ENCODE data around the gene DLX2. TPM values are rescaled to one million over a fixed set of nuclear protein-coding genes. Genes with fewer than 3 reads are reported as not detected.

DLX2 gene
- total RNA-seq, 1 donor from 2014 or later = not detected

- DNase-seq (ENCODE audit: low read depth, low spot score) = no peak
Measured at GRCh38 chr2:172107690-172108586, 5.2 kb upstream of the DLX2 start.

DNA sequence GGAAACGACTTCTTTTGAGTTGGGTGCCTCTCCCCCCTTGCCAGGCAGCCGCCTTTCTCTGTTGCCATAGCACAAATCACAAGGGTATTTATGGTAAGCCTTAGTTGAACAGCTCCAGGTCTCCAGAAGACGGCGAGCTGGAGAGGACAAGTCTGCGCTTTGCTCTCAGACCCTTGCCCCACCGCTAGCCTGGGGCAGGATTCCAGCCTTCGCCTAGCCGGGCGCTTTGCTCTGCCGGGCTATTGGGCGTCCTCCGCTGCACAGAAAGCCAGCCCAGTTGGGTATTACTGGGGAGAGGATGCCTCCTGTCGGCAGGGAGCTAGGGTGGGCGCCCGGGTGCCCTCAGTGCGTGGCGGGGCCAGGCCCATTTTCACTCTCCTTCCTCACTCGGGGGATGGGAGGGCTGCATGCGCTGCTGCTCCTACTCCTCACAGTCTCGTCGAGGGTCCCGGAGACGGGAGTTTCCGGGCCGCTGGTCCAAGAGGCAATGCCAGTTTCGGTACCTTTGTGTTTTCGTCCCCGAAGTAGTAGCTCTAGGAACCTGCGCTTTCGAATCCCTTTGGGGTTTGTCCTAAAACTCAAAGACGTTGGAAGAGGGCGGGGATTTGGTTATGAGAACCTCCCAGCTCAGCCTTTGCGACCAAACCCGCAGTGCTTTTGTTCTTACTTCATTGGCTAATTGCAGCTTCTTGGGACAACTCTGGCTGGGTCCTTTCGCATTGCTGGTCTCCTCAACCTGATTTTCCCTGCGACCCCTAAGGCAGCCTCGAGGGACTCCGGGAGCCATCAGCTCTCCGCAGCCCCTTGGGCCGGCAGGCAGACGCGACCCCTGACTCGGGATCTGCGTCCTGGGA lies 3.6 kb upstream of the DLX2 start:
- no peak for DNase-seq (ENCODE audit: low read depth, low spot score)

GRCh38 chr2:172105471-172106107 lies 2.9 kb upstream of the DLX2 start:
- DNase-seq (ENCODE audit: low read depth, low spot score) = no peak

- DNase-seq (ENCODE audit: low read depth, low spot score) = peak; percentile 64
Measured at GRCh38 chr2:172103471-172104272, 972 bp upstream of the DLX2 start.

DNA sequence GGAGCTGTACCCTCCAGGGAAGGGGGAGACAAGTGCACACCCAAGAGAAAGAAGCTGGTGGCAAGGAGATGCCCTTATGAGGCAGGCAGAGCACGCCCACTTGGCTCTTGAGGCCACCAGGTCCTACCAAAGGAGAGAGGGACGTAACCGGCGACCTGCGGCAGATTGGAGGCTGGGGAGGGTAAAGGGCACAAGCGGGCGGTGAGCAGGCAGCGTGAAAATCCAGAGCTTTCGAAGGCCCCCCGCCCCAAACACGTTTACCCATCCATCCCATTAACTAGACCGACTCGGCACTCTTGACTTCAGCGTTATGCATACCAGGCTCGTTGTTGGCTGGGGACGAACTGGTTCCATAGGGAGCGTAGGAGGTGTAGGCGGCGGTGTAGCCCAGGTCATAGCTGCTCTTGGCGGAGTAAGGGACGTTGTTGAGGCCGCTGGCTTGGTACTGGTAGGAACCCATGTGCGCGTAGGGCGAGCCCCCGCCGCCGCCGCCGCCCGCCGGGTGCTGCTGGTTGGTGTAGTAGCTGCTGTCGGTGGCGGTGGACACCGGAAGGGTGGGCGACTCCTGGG lies 794 bp downstream of the DLX2 start:
- no peak for DNase-seq (ENCODE audit: low read depth, low spot score)

GRCh38 chr2:172100935-172101820 lies 1.5 kb downstream of the DLX2 start:
- DNase-seq (ENCODE audit: low read depth, low spot score) = no peak

DNA sequence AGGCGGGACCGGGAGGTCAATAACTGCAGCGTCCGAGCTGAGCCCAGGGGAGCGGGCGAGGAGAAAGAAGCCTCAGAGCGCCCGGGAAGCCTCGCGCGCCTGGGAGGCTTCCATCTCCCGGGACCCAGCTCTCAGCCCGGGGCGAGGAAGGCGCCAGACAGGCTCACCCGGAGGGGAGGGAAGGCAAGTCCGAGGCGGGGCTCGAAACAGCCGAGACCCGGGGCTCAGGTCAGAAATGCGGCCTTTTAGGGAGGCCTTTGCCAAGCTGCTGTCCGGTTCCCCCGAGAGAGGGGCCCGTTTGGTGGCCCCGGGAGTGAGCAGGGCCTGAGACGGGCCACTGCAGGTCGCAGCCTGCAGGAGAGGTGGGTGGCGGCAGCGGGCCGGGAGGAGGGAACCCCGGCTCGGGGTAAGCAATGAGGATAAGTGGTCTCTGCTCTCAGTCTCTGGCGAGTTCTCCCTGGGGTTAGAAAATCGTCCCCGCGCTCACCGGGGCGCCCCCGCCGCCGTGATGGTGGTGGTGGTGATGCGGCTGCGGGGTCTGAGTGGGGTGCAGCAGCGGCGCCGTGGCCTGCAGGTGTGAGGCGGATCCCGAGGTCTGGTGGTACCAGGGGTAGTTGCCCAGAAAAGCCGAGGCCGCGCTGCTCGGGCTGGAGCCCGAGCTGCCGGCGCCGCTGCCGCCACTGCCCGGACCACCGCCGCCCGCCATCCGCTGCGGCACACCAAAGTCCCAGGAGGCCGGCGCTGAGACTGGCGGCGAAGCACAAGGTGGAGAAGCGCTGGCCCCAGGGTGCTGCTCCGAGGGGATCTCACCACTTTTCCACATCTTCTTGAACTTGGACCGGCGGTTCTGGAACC lies 2.4 kb downstream of the DLX2 start:
- DNase-seq (ENCODE audit: low read depth, low spot score) = no peak

DNA sequence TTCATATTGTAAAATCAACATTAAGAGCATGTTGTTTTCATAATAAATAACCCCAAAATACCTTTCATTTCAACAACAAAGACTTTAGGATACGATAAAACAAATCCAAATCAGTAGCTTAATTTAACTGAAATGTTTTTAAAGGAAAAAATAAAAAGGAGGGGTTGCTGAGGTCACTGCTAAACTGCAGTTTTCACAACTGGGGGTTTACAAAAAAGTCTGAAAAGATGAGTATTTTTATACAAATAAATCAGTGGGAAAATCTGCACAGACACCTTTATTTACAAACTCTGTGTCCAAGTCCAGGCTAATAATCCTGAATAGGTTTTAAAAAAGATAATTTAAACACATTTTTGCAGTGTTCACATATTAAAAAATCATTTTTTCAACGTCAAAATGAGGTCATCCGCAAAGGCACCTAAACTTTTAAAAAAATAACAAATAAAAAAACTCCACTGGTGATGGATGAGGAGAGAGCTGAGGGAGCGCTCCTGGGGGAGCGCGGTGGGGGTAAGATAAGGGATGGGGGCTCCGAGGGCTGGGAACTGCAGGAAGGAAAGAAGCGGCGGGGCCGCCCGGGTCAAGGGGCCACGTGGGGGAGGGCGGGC lies 3.1 kb downstream of the DLX2 start:
- DNase-seq (ENCODE audit: low read depth, low spot score) = no peak

DNA sequence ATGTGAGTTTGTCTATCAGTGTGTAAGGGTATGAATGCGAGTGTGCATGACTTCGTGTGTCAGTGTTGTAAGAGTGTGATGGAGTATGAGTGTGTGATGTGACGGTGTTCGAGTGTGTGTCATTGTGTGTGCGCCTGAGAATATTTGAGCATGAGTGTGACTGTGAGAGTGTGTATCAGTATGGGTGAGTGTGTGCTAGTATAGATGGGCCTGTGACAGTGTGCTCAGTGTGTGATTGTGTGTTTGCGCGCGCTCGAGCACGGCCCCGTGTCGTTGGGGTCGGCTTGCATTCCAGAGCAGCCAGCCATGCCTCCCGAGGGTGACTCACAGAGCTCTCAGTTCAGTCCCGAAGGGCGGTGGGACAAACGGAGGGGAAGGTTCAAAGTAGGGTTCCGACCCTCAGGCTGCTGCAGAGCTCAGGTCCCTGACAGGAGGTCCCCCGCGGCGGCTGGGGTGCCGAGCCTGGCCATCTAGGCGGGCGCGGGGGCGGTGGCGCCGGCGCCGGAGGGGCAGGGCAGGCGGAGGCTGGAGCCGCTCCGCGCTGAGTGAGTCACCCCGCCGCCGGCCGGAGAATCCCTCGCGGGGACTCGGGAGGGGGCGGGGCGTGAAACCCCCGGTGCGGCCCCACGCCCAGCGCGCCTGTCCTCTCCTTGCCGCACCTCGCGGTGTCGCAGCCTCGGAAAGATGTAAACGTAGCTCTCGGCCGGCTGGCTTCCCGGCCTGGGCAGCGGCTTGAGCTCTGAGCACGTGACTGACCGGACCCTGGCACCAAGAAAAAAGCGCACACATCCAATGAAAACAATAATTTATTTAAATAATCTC lies 3.8 kb downstream of the DLX2 start:
- DNase-seq (ENCODE audit: low read depth, low spot score) = no peak

- no peak for DNase-seq (ENCODE audit: low read depth, low spot score)
Measured at GRCh38 chr2:172098287-172098649, 4.4 kb downstream of the DLX2 start.

DNA sequence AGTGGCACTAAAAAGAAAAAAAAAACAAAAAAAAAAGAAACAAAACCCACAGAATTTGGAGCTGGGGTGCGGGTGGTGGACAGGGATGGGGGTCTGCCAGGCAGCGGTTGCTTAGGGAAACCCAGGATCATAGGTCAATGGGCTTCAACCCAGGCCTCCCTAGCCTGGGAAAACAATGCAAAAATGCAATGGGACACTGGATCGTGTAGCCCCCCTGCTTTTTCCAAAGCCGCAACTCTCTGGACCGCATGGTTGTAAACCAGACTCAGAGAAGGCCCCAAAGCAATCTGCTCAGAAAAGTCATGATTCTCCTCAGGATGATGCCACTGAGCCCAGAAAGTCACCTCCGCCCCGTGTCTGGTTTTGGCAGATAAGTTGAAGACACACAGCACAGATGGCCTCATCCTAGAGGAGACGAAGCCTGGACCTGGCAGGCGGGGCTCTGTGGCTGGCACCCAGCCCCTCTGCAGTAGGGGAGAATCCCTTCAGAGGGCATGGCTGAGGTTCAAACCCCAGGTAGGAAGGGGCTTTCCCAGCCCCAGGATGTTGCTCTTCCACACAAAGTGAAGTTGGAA lies 5.1 kb downstream of the DLX2 start:
- DNase-seq (ENCODE audit: low read depth, low spot score) = no peak

GRCh38 chr2:172096626-172097547 lies 5.8 kb downstream of the DLX2 start:
- no peak for DNase-seq (ENCODE audit: low read depth, low spot score)

DNA sequence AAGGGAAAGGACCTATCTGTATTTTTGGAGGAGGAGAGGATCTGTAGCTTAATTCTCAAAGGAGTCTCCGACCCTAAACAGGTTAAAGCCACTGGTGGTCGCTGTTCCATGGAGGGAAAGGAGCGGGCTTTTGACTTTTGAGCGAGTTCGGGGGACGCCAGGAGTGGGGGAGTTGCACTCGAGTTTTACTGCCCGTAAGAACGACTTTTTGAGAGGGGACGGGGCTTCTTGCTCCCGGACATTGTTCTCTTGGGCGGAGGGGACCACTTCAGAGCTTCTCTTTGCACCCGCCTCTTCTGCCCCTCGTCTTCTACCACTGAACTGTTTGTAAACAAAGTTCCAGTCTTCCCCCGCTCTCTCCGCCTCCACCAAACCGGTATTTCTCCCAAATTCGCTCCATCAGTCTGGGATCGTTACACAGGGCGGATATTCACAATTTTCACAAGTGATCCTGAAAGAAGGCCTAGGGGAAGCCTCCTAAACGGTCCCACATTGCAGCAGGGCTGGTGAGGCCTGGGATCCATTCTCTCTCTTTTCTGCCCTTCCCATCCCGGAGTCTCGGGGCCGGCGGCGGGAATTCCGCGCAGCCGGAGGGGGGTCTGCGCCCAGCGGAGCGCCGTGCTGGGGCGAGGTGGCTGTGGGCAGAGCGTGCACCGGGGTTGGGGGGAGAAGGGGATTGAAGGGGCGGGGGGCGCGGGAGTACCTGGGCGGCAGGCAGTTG lies 6.6 kb downstream of the DLX2 start:
- DNase-seq (ENCODE audit: low read depth, low spot score) = no peak

DNA sequence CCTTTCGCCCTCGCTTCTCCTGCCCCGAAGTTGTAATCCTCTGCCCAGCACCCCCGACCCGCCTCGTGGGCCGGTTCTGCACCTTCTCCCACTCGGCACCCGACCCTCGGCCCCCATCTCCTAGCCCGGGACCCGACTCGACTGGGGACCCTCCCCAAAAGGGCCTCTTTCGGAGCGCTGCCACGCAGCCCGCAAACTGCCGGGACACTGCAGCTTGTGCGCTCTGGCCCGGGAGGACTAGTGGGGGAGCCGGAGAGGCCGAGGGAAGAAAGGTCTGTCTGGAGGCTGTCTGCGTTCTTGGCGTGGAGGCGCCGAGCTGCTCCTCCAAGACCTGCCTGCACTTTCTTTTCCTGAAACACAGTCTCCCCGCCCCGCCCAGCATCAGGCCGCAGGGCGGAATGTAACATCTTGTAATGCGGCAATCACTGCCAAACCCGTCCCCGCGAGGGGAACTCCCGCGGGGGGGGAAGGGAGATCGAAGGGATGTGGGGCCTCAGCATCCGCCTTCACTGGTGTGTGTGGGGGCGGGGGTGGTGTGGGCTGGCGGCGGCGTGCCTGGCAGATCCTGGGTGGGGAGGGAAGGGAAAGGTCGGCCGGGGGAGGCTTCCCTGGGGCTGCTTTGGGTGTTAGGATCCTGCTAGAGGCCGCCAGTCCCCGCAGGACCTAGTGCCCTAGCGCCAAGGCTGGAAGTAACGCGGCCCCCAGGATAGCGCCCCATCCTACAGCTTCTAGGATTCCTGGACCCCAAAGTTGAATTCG lies 7.4 kb downstream of the DLX2 start:
- no peak for DNase-seq (ENCODE audit: low read depth, low spot score)

All from pulmonary artery endothelial cell (primary cell).